Measurements from ENCODE around the gene GAN. TPM values are rescaled to one million over a fixed set of nuclear protein-coding genes. Genes with fewer than 3 reads are reported as not detected.
A peak's percentile ranks its signal among the peaks of the same experiment; 100 is the strongest.

GAN gene, protein sequence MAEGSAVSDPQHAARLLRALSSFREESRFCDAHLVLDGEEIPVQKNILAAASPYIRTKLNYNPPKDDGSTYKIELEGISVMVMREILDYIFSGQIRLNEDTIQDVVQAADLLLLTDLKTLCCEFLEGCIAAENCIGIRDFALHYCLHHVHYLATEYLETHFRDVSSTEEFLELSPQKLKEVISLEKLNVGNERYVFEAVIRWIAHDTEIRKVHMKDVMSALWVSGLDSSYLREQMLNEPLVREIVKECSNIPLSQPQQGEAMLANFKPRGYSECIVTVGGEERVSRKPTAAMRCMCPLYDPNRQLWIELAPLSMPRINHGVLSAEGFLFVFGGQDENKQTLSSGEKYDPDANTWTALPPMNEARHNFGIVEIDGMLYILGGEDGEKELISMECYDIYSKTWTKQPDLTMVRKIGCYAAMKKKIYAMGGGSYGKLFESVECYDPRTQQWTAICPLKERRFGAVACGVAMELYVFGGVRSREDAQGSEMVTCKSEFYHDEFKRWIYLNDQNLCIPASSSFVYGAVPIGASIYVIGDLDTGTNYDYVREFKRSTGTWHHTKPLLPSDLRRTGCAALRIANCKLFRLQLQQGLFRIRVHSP
- 10 to 100 TPM; 11.3 to 12.0 TPM for total RNA-seq
- polyA plus RNA-seq: 1 to 10 TPM; 2.1 to 2.5 (median 2.2) TPM
- 26.1 to 69.0 (median 45.2) reads per million in 6 experiments for total RNA-seq

DNA sequence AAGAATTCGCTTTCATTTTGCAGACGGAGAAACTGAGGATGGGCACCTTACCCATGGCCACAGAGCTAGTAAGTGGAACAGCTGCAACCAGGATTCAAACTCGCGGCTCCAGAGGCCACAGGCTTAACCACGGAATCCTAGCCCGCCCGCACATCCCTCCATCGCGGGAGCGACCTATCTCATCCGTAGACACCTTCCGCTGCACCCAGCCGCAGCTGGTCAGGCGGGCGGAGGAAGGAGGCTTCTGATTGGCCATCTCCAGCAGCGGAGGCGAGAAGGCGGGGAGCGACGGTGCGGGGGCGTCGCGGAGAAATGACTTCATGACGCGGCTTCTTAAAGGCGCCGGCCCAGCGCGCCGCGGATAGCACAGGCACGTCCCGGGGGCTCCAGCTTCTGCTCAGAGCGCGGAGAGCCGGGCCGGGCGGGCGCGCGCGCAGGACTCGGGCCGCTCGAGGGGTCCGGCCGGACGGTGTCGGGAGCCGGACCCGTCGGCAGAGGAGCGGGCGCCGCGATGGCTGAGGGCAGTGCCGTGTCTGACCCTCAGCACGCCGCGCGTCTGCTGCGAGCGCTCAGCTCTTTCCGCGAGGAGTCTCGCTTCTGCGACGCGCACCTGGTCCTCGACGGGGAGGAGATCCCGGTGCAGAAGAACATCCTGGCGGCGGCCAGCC, at the start of gene GAN:
Gene GAN, plus strand, starts transcription at position 360 of the 668 bp plus-strand sequence. Its CDS starts 152 bp downstream, at position 512.
- H3K27ac Mint-ChIP-seq: peak within 1 kb of the TSS; percentile 90 to 98 (median 96)
- H3K4me3 Mint-ChIP-seq: peak within 1 kb of the TSS; percentile 90 to 100 (median 97)
- POLR2A ChIA-PET: interaction anchor here (0.8 to 1.4 kb wide), 6 partner anchors 10 to 855 kb away, joined by 3 to 8 read pairs (median 3); partner anchors contain the start of genes ATMIN, C16orf46, CENPN and CMC2
- DNase-seq (peak; percentile 85 to 96 (median 92)), ATAC-seq (peak; percentile 95 to 97)
- no peaks in the 10 kb centered on the region for H3K27me3 Mint-ChIP-seq
- H3K36me3 Mint-ChIP-seq: peaks cover 0 to 8% (median 0%) of the 10 kb centered on the region in 3 donors
- no peaks in the 10 kb centered on the region for H3K9me3 Mint-ChIP-seq
- peaks cover 22 to 62% (median 57%) of the 10 kb centered on the region in 4 donors for H3K4me1 Mint-ChIP-seq

GRCh38 chr16:81265052-81265451, 49.7 kb upstream of the GAN start:
- peaks cover 0 to 12% (median 7%) of the 10 kb centered on the region in 5 donors for H3K27me3 Mint-ChIP-seq
- H3K9me3 Mint-ChIP-seq: peaks cover 0 to 11% (median 0%) of the 10 kb centered on the region in 9 donors
- no peak overlapping the region for H3K27ac Mint-ChIP-seq
- no peak overlapping the region for H3K4me3 Mint-ChIP-seq
- POLR2A ChIA-PET: no interaction called here
- H3K4me1 Mint-ChIP-seq: peaks cover 0 to 2% (median 0%) of the 10 kb centered on the region in 4 donors
- ATAC-seq: no peak
- H3K36me3 Mint-ChIP-seq: no peaks in the 10 kb centered on the region
- DNase-seq: no peak

DNA sequence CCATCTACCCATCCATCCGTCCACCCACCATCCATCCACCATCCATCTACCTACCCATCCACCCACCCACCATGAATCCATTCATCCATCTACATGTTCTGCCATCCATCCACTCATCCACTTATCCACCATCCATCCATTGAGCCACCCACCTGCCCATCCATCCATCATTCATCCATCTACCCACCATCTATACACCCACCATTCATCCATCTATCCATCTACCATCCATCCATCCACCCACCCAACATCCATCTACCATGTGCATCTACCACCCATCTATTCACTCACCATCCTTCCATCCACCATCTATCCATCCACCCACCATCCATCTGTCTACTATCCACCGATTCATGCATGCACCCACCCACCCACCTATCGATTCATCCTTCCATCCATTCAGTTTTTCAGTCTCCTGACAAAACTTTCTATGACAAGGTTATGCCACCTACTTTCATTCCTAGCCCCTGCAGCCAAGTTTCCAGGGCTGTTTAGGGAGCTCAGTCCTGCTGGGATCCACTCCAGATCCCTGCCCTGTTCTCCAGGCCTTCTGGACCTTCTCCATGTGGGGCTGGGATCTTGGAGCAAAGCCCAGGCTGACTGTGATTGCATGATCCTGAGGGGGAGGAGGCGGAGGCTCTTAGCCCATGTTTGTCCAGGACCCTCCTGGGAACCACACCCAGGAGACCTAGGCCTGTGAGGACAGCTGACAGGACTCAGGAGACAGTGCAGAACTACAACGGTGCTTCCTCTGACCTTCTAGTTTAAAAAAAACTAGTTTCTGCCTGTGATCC, 48.9 kb upstream of the GAN start:
- no peaks in the 10 kb centered on the region for H3K36me3 Mint-ChIP-seq
- no peak overlapping the region for H3K4me3 Mint-ChIP-seq
- peaks cover 0 to 11% (median 0%) of the 10 kb centered on the region in 9 donors for H3K9me3 Mint-ChIP-seq
- no peak for DNase-seq
- H3K27me3 Mint-ChIP-seq: peaks cover 0 to 11% (median 7%) of the 10 kb centered on the region in 5 donors
- POLR2A ChIA-PET: no interaction called here
- no peak for ATAC-seq
- H3K4me1 Mint-ChIP-seq: peaks cover 0 to 2% (median 0%) of the 10 kb centered on the region in 4 donors
- no peak overlapping the region for H3K27ac Mint-ChIP-seq

DNA sequence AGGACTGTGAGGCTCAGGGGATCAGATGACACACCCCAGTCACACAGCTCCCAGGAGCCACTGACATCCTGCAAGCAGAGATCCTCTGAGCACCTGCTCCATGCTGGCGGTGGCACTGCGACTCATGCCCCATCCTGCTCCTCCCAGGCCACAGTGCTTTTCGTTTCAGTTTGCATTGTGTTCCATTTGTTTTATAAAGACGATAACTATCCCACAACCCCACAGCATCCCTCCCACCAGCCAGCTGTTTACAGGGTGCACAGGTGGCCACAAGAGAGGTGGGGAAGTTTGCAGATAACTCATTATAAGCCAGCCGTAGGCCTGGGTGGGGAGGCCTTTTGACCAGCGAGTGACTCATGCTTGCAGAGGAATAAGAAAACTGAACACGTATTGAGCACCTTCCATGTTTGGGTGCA, 48.1 kb upstream of the GAN start:
- no peaks in the 10 kb centered on the region for H3K36me3 Mint-ChIP-seq
- POLR2A ChIA-PET: no interaction called here
- H3K27ac Mint-ChIP-seq: no peak overlapping the region
- H3K9me3 Mint-ChIP-seq: peaks cover 0 to 11% (median 0%) of the 10 kb centered on the region in 9 donors
- DNase-seq: no peak
- H3K4me1 Mint-ChIP-seq: peaks cover 0 to 2% (median 0%) of the 10 kb centered on the region in 4 donors
- ATAC-seq: no peak
- H3K4me3 Mint-ChIP-seq: no peak overlapping the region
- H3K27me3 Mint-ChIP-seq: peaks cover 2 to 15% (median 7%) of the 10 kb centered on the region in 5 donors

DNA sequence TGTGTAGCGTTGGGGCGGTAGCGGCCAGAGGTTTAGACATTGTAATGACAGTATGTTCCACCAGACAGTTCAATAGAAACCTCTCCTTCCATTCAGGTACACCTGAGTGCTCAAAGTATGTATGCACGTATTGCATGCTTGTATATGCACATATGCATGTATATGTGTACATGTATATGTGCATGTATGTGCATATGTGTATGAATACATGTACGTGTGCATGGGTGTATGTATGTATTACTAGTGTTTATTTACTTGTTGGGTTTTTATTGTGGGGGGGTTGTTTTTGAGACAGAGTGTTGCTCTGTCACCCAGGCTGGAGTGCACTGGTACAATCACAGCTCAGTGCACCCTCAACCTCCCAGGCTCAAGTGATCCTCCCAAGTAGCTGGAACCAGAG, 46.3 kb upstream of the GAN start:
- Mint-ChIP-seq H3K27ac (no peak overlapping the region), H3K4me3 (no peak overlapping the region), H3K36me3 (no peaks in the 10 kb centered on the region), H3K27me3 (peaks cover 3 to 15% (median 10%) of the 10 kb centered on the region in 5 donors), H3K4me1 (peaks cover 0 to 2% (median 0%) of the 10 kb centered on the region in 4 donors), H3K9me3 (peaks cover 0 to 11% (median 0%) of the 10 kb centered on the region in 9 donors)
- no peak for DNase-seq
- POLR2A ChIA-PET: no interaction called here
- no peak for ATAC-seq

GRCh38 chr16:81273223-81273950, 41.4 kb upstream of the GAN start:
- Mint-ChIP-seq H3K9me3 (no peaks in the 10 kb centered on the region), H3K4me1 (no peaks in the 10 kb centered on the region), H3K27ac (no peak overlapping the region), H3K36me3 (no peaks in the 10 kb centered on the region), H3K4me3 (peak overlapping the region in 1 of 10 donors; percentile 33), H3K27me3 (peaks cover 0 to 10% (median 4%) of the 10 kb centered on the region in 5 donors)
- DNase-seq: no peak
- POLR2A ChIA-PET: no interaction called here
- no peak for ATAC-seq

- no peaks in the 10 kb centered on the region for H3K4me1 Mint-ChIP-seq
- H3K27me3 Mint-ChIP-seq: peaks cover 0 to 8% (median 4%) of the 10 kb centered on the region in 5 donors
- DNase-seq (no peak), ATAC-seq (no peak)
- POLR2A ChIA-PET: no interaction called here
- peak overlapping the region in 2 of 10 donors; percentile 29 to 62 for H3K27ac Mint-ChIP-seq
- no peaks in the 10 kb centered on the region for H3K36me3 Mint-ChIP-seq
- H3K9me3 Mint-ChIP-seq: no peaks in the 10 kb centered on the region
- no peak overlapping the region for H3K4me3 Mint-ChIP-seq
These were observed 39.7 kb upstream of the GAN start for GRCh38 chr16:81275064-81275532.

DNA sequence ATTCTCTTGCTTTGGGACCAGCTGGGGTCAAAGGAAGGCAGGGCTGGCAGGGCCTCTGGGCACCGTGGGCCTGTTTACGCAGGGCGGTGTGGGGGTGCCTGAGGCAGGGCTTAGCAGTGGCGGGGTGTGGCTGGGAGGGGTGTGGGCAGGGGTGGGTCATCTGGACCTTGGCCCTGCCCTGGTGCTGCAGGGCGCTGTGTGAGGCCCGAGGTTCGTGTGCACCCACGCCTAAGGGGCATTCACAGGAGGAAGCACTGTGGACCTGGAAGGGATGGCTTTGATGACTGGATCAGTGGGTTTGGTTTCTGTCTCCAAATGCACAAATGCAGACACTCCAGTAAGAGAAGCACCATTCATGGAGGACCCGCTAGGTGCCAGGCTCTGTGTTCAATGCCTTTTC, 39.0 kb upstream of the GAN start:
- ATAC-seq (no peak), DNase-seq (no peak)
- Mint-ChIP-seq H3K4me3 (no peak overlapping the region), H3K27me3 (peaks cover 0 to 8% (median 4%) of the 10 kb centered on the region in 5 donors), H3K27ac (no peak overlapping the region), H3K4me1 (no peaks in the 10 kb centered on the region), H3K36me3 (no peaks in the 10 kb centered on the region), H3K9me3 (no peaks in the 10 kb centered on the region)
- POLR2A ChIA-PET: interaction anchor here (0.6 kb wide), 1 partner anchor 158 kb away, joined by 3 read pairs; no protein-coding TSS in a partner anchor

- no peak overlapping the region for H3K27ac Mint-ChIP-seq
- no peak for ATAC-seq
- DNase-seq: no peak
- H3K9me3 Mint-ChIP-seq: no peaks in the 10 kb centered on the region
- H3K27me3 Mint-ChIP-seq: peaks cover 0 to 8% (median 4%) of the 10 kb centered on the region in 5 donors
- H3K36me3 Mint-ChIP-seq: no peaks in the 10 kb centered on the region
- H3K4me3 Mint-ChIP-seq: no peak overlapping the region
- POLR2A ChIA-PET: interaction anchor here (0.6 to 0.8 kb wide), 2 partner anchors 134 to 157 kb away, joined by 3 read pairs; no protein-coding TSS in a partner anchor
- no peaks in the 10 kb centered on the region for H3K4me1 Mint-ChIP-seq
These were observed 38.4 kb upstream of the GAN start for GRCh38 chr16:81276323-81276722.

DNA sequence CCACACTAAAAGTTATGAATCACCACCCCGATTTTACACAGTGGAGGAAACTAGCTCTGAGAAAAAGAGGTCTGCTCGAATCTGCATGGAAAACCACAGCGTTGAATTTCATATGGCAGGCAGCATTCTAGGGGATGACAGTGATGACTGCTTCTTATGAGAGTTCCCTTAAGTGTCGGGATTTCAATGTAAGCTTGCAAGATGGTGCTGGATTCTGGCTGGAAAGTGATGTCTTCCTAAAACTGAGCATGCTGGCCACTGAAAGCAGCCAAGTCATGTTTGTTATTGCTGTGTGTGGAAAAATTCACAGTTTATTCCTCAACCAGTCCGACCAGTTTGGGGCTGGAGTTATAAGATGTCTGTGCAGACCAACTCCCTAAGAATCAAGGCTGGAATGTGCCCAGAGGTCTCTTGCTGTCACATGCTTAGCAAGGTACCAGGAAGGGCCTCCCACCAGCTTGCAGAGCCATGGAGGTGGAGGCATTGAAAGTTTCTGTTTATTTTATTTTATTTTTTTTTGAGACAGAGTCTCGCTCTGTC, 37.2 kb upstream of the GAN start:
- no peaks in the 10 kb centered on the region for H3K9me3 Mint-ChIP-seq
- H3K27ac Mint-ChIP-seq: peak overlapping the region in 1 of 10 donors; percentile 15
- no peak overlapping the region for H3K4me3 Mint-ChIP-seq
- DNase-seq (no peak), ATAC-seq (no peak)
- H3K4me1 Mint-ChIP-seq: no peaks in the 10 kb centered on the region
- H3K27me3 Mint-ChIP-seq: peaks cover 0 to 5% (median 1%) of the 10 kb centered on the region in 5 donors
- POLR2A ChIA-PET: no interaction called here
- no peaks in the 10 kb centered on the region for H3K36me3 Mint-ChIP-seq

DNA sequence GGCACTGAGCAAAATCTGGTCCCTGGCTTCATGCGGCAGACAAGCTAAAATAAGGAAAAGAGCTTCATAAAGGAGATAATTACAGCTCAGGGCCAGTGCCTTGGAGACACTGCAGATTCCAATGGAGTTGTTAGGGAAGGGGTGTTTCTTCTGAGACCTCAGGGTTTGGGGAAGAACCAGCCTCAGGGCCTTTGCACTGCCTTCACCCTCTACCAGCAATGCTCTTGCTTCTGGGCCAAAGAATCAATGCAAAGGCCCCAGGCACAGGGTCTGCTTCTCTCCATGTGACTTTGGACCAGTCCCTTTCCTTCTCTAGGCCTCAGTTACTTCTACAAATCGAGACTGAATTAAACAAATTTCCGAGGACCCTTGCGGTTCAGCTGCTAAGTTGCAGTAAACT, 36.2 kb upstream of the GAN start:
- Mint-ChIP-seq H3K36me3 (no peaks in the 10 kb centered on the region), H3K27ac (no peak overlapping the region), H3K27me3 (peaks cover 0 to 5% (median under 1%) of the 10 kb centered on the region in 5 donors), H3K9me3 (no peaks in the 10 kb centered on the region), H3K4me1 (no peaks in the 10 kb centered on the region), H3K4me3 (no peak overlapping the region)
- DNase-seq: no peak
- POLR2A ChIA-PET: no interaction called here
- no peak for ATAC-seq

All from naive thymus-derived CD8-positive, alpha-beta T cell (primary cell).